Thyroid gland (tissue), 4 donors: ENCODE data around the gene PKIB.

Source experiments
- POLR2A ChIP-seq, 2 donors: fragments of 450-650 bp; IDR thresholded peaks; one replicate each; pipeline ENCODE4 v1.6.1; 2017; ENCODE audit warnings: antibody characterized with exemption in 2 of 2, mild to moderate bottlenecking in 2 of 2, moderate library complexity in 1 of 2
- TF ChIP-seq, protein P1 (sequence below), 6 experiments: fragments of 200-600 bp in 3 of 6; fragments of 450-650 bp in 3 of 6; sonication (generic) in 3 of 6; IDR thresholded peaks; one replicate each; pipeline ENCODE4 v1.5.1; 2016 to 2019; ENCODE audit warnings: antibody characterized with exemption in 6 of 6, mild to moderate bottlenecking in 2 of 6, inconsistent platforms in 1 of 6, moderate library complexity in 1 of 6

DNA sequence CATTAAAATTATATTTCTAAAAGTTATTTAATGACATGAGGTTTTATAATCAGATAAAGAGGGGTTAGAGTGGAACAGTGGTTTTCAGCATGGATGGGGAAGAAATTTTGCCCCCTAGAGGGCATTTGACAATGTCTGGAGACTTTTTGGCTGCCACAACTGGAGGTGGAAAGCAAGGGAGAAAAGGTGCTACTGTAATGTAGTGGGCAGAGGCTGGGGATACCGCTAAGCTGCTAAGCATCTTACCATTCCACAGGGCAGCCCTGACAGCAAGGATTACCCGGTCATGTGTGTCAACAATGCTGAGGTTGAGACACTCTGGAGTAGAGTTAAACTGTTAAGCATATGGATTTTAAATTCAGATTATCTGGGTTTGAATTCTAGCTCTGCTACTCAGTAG, 116.4 kb downstream of the PKIB start:
- TF ChIP-seq, protein P1, sequence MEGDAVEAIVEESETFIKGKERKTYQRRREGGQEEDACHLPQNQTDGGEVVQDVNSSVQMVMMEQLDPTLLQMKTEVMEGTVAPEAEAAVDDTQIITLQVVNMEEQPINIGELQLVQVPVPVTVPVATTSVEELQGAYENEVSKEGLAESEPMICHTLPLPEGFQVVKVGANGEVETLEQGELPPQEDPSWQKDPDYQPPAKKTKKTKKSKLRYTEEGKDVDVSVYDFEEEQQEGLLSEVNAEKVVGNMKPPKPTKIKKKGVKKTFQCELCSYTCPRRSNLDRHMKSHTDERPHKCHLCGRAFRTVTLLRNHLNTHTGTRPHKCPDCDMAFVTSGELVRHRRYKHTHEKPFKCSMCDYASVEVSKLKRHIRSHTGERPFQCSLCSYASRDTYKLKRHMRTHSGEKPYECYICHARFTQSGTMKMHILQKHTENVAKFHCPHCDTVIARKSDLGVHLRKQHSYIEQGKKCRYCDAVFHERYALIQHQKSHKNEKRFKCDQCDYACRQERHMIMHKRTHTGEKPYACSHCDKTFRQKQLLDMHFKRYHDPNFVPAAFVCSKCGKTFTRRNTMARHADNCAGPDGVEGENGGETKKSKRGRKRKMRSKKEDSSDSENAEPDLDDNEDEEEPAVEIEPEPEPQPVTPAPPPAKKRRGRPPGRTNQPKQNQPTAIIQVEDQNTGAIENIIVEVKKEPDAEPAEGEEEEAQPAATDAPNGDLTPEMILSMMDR (IDR thresholded peaks at IDR 0.05): peak in 1 of 6 experiments; percentile 30
- no peak for TF ChIP-seq POLR2A (IDR thresholded peaks at IDR 0.05)
